ENCODE results near the gene C7orf57. TPM values are rescaled to one million over a fixed set of nuclear protein-coding genes. Genes with fewer than 3 reads are reported as not detected.

C7orf57 gene
- total RNA-seq, 1 experiment from 2014 or later: 0.33 TPM

GRCh38 chr7:48097521-48098231, 62.3 kb downstream of the C7orf57 start:
- no peak for DNase-seq
- no TSS peak for BruUV-seq (replicated peaks)
- Mint-ChIP-seq H3K4me1 (ENCODE audit: low read depth, unreplicated experiment) (peaks cover 55% of the 10 kb centered on the region), H3K9me3 (ENCODE audit: low read depth, unreplicated experiment) (no peaks in the 10 kb centered on the region), H3K27me3 (ENCODE audit: unreplicated experiment) (no peaks in the 10 kb centered on the region), H3K27ac (ENCODE audit: unreplicated experiment) (peak overlapping the region; percentile 45), H3K4me3 (ENCODE audit: low read depth, unreplicated experiment) (no peak overlapping the region), H3K36me3 (ENCODE audit: insufficient read depth, unreplicated experiment) (peaks cover 90% of the 10 kb centered on the region)
- intact Hi-C loops (cut with micrococcal nuclease; ENCODE audit: unreplicated experiment): no loop called here
- TF ChIP-seq, protein P1, sequence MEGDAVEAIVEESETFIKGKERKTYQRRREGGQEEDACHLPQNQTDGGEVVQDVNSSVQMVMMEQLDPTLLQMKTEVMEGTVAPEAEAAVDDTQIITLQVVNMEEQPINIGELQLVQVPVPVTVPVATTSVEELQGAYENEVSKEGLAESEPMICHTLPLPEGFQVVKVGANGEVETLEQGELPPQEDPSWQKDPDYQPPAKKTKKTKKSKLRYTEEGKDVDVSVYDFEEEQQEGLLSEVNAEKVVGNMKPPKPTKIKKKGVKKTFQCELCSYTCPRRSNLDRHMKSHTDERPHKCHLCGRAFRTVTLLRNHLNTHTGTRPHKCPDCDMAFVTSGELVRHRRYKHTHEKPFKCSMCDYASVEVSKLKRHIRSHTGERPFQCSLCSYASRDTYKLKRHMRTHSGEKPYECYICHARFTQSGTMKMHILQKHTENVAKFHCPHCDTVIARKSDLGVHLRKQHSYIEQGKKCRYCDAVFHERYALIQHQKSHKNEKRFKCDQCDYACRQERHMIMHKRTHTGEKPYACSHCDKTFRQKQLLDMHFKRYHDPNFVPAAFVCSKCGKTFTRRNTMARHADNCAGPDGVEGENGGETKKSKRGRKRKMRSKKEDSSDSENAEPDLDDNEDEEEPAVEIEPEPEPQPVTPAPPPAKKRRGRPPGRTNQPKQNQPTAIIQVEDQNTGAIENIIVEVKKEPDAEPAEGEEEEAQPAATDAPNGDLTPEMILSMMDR (IDR thresholded peaks at IDR 0.05; ENCODE audit: unreplicated experiment): no peak
- CTCF ChIA-PET: no interaction called here

DNA sequence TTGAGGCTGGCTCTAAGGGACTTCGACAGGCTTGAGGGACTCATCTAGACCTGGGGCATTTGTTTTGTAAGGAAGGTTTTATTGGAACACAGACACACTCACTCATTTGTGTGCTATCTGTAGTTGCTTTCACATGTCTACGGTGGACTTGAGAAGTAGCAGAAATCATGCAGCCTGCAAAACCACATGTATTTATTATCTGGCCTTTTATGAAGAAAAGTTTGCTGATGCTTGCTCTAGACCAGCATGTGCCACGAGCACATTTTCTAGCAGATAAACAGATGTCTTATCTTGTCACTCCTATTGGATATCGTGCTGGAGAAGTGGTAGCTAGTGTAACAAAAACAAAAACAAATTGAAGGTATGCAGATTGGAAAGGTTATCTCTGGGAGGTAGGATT, 63.5 kb downstream of the C7orf57 start:
- CTCF ChIA-PET: no interaction called here
- DNase-seq: no peak
- peaks cover 43% of the 10 kb centered on the region for H3K4me1 Mint-ChIP-seq (ENCODE audit: low read depth, unreplicated experiment)
- no TSS peak for BruUV-seq (replicated peaks)
- TF ChIP-seq, protein P1 (IDR thresholded peaks at IDR 0.05; ENCODE audit: unreplicated experiment): no peak
- H3K36me3 Mint-ChIP-seq (ENCODE audit: insufficient read depth, unreplicated experiment): peaks cover 86% of the 10 kb centered on the region
- H3K9me3 Mint-ChIP-seq (ENCODE audit: low read depth, unreplicated experiment): no peaks in the 10 kb centered on the region
- intact Hi-C loops (cut with micrococcal nuclease; ENCODE audit: unreplicated experiment): no loop called here
- H3K27me3 Mint-ChIP-seq (ENCODE audit: unreplicated experiment): no peaks in the 10 kb centered on the region
- no peak overlapping the region for H3K4me3 Mint-ChIP-seq (ENCODE audit: low read depth, unreplicated experiment)
- peak overlapping the region; percentile 45 for H3K27ac Mint-ChIP-seq (ENCODE audit: unreplicated experiment)

DNA sequence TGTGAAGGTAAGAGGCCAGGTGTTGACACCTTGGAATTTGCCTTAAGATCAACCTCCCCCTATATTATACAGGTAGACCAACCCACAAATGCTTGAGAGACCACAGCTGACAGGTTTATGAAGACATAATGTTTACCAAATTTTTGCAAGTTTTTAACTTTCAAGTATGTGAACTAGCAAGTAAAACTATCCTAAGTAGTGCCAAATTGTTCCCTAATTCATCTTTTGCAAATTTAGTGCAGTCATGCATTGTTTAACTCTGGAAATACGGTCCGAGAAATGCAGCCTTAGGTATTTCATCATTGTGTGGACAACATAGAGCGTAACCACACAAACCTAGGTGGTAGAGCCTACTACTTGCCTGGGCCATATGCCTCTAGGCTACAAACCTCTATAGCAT, 64.4 kb downstream of the C7orf57 start:
- Mint-ChIP-seq H3K4me3 (ENCODE audit: low read depth, unreplicated experiment) (no peak overlapping the region), H3K27me3 (ENCODE audit: unreplicated experiment) (no peaks in the 10 kb centered on the region), H3K27ac (ENCODE audit: unreplicated experiment) (no peak overlapping the region), H3K4me1 (ENCODE audit: low read depth, unreplicated experiment) (peaks cover 34% of the 10 kb centered on the region), H3K36me3 (ENCODE audit: insufficient read depth, unreplicated experiment) (peaks cover 86% of the 10 kb centered on the region), H3K9me3 (ENCODE audit: low read depth, unreplicated experiment) (no peaks in the 10 kb centered on the region)
- no peak for DNase-seq
- intact Hi-C loops (cut with micrococcal nuclease; ENCODE audit: unreplicated experiment): no loop called here
- CTCF ChIA-PET: no interaction called here
- TF ChIP-seq, protein P1 (IDR thresholded peaks at IDR 0.05; ENCODE audit: unreplicated experiment): no peak
- no TSS peak for BruUV-seq (replicated peaks)

DNA sequence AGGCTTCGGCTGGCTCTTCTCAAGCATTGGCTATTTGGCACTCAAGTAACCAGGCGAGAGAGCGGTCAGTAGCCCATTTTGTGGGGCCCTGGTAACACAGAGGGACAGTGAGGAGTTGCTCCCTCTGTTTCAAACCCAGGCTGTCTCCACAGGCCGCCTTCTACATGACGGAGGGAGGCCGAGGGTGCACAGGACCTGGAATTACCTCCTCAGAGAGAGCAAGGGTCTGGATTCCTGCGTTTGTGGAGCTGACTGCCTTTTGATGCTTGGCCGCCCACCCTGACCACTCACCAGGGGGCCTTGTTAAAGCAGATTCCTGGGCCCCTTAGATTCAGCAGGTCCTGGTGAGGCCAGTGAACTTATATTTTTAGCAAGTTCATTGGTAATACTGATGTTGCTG, 66.0 kb downstream of the C7orf57 start:
- H3K36me3 Mint-ChIP-seq (ENCODE audit: insufficient read depth, unreplicated experiment): peaks cover 86% of the 10 kb centered on the region
- CTCF ChIA-PET: no interaction called here
- no peak overlapping the region for H3K4me3 Mint-ChIP-seq (ENCODE audit: low read depth, unreplicated experiment)
- no peak for DNase-seq
- BruUV-seq (replicated peaks): no TSS peak
- no peak overlapping the region for H3K27ac Mint-ChIP-seq (ENCODE audit: unreplicated experiment)
- intact Hi-C loops (cut with micrococcal nuclease; ENCODE audit: unreplicated experiment): no loop called here
- no peaks in the 10 kb centered on the region for H3K9me3 Mint-ChIP-seq (ENCODE audit: low read depth, unreplicated experiment)
- peaks cover 19% of the 10 kb centered on the region for H3K4me1 Mint-ChIP-seq (ENCODE audit: low read depth, unreplicated experiment)
- H3K27me3 Mint-ChIP-seq (ENCODE audit: unreplicated experiment): no peaks in the 10 kb centered on the region
- TF ChIP-seq, protein P1 (IDR thresholded peaks at IDR 0.05; ENCODE audit: unreplicated experiment): no peak

Data from Calu3 (cell line).